HG02642 (cell line): ENCODE data around the gene IGSF8.

Source experiments
- ATAC-seq: cut with Tn5 transposase; IDR thresholded peaks from one replicate; pipeline ENCODE4 v1.9.1; 2021; ENCODE audit warnings: mild to moderate bottlenecking; ENCODE audit not compliant: unreplicated experiment, poor library complexity

Gene IGSF8

DNA sequence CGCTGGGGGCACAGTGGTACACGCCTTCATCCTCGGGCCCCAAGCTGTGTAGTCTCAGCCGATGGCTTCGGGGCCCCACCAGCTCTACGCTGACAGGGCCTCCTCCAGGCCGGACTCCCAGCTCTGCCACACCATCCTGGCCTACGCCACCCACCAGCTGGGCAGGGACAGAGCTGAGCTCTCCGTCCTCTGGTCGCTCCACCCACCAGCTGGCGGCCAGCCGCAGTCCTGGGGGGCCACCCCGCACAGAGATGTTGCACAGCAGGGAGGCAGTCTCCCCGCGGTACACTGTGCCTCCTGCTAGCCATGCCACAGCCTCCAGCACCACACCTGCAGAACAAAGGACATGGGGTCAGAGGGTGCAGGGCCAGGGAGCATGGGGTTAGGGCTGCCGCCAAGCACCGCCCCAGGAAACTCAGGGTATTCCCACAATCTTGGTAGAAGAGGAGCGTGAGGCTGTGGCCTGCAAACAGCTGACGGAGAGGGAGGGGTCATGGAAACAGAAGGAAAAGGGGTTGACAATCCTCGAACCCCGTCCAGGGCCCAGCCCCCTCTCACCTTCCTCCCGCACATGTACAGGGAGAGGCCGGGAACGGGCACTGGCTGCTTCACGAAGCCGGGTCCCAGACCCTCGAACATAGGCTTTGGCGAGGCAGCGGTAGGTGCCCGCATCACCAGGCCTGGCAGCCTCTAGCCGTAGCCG, 5.9 kb downstream of the IGSF8 start:
- no peak for ATAC-seq

- no peak for ATAC-seq
These were observed 6.7 kb downstream of the IGSF8 start for GRCh38 chr1:160091666-160092223.

GRCh38 chr1:160090760-160091159, 7.7 kb downstream of the IGSF8 start:
- ATAC-seq: no peak

DNA sequence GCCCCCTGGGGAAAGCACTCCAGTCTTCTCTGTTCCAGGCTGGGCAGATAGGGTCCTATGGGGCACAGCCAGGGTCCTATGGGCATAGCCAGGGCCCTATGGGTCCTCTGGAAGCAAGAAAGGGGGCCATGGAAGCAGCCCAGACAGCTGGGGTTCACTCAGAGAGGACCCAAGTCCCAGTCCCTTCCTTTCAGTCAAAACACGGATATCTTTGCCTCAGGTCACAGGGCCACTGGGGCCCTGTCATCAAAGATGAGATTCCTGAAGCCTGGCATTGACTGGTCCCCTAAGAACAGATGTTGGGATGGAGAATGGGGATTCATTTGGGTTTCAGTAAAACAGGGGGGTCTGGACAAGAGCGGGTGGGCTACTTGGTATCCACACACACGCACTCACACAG, 8.5 kb downstream of the IGSF8 start:
- no peak for ATAC-seq

GRCh38 chr1:160087118-160087662, 11.2 kb downstream of the IGSF8 start:
- ATAC-seq: no peak

GRCh38 chr1:160086456-160086892, 11.9 kb downstream of the IGSF8 start:
- no peak for ATAC-seq

GRCh38 chr1:160085686-160086455, 12.5 kb downstream of the IGSF8 start:
- no peak for ATAC-seq

- no peak for ATAC-seq
These were observed 13.6 kb downstream of the IGSF8 start for GRCh38 chr1:160084771-160085321.

- ATAC-seq: peak; percentile 67
These were observed 14.2 kb downstream of the IGSF8 start for GRCh38 chr1:160083968-160084770.

DNA sequence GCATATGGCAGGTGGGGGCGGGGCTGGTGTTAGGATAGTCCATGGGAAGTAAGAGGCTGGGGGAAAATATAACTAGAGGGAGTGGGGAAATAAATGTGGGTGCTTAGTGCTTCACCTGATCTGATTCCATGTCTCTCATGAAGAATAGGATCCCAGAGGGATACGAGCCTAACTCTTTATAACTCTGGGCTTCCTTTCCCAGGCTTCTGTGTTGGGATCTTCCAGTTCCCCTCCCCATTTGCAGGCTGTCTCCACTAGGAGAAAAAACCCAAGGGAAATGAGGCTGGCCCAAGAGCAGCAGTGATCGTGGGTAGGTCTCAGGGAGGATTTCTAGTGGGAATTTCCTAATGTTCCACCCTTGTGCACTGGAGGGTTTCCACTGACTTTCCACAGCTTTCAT, 15.5 kb downstream of the IGSF8 start:
- no peak for ATAC-seq

- no peak for ATAC-seq
These were observed 15.9 kb downstream of the IGSF8 start for GRCh38 chr1:160082487-160082886.

- no peak for ATAC-seq
These were observed 17.0 kb downstream of the IGSF8 start, which contains the start of gene KCNJ9 for GRCh38 chr1:160081261-160081936. Gene KCNJ9 (plus strand): TSS chr1:160081538. CDS start chr1:160084031, 2,493 bp downstream.

- ATAC-seq: no peak
These were observed 17.9 kb downstream of the IGSF8 start for GRCh38 chr1:160080381-160081100.

- ATAC-seq: no peak
These were observed 19.0 kb downstream of the IGSF8 start for GRCh38 chr1:160079448-160079847.

- ATAC-seq: peak; percentile 78
These were observed 19.8 kb downstream of the IGSF8 start for GRCh38 chr1:160078512-160079195.

DNA sequence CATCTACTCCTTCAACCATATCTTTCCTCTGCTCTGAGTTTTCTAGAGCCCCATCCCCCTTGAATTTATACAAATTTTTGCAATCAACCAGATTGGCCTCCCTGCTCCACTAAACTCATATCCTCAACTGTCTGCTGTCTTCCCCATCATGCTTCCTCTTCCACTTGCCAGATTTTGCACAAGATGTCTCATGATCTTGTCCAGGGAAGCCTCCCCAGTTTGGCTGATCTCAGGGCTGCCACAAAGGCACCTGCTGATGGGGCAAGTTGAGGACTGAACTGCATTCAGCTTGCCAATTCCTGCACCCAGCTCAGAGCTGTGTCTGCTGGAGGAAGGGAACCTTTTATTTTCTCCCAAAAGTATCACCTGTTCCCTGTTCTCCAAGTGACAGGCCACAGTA, 20.9 kb downstream of the IGSF8 start:
- ATAC-seq: no peak

DNA sequence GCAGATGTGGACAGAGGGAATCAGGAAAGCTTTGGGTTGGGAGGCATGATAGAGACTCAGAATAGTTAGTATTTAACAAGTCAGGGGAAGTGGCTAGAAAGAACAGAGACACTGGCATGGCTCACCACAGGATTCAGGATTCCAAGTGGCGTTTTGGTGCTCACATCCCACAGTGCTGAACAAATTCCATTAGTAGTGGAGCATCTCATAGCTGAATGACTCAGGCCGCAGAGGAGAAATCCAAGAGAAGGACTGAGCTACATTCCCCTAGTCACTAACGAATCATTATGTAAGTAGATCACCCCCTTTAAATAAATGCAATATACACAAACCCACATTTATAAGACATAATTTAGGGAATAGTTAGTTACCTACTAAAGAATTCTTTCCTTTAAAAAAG, 22.1 kb downstream of the IGSF8 start:
- no peak for ATAC-seq

DNA sequence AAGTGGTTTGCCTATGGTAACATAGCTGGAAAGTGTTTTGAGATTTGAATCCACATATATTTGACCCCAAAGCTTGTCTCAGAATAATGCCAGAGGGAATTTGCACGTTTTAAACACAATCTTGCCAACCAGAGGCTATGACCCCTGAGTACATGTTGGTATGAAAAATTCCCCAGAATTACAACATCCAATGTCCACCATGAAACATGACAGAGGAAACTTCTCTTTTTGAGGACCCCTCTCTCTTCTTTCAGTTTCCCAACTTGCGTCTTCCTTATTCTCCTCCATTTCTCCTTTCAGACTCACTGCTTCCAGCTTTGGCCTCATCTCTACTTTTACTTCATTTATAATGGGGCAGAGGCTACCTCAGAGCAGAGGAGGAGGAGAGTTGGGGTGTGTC, 22.6 kb downstream of the IGSF8 start:
- no peak for ATAC-seq
